ENCODE measurements around the gene BLACAT1. TPM values are rescaled to one million over a fixed set of nuclear protein-coding genes. Genes with fewer than 3 reads are reported as not detected.
A peak's percentile ranks its signal among the peaks of the same experiment; 100 is the strongest.

The BLACAT1 gene
- total and polyA plus RNA-seq, 2 of the 4 experiments (the other 2 are of a cell fraction) = under 0.01 to 0.05 TPM

GRCh38 chr1:205435578-205436573 is 20.0 kb downstream of the BLACAT1 start:
- Histone ChIP-seq H3K18ac (ENCODE audit: low read depth, low read length) (no peak overlapping the region), H2AK5ac (ENCODE audit: low read depth, low read length) (no peak overlapping the region), H2AFZ (replicated peaks; ENCODE audit: low read length, poor library complexity) (peak overlapping the region; percentile 32), H4K5ac (ENCODE audit: low read depth, low read length) (no peak overlapping the region), H3K4me1 (ENCODE audit: control insufficient read depth, insufficient read depth, low read length) (no peaks in the 10 kb centered on the region), H3K9me1 (ENCODE audit: insufficient read depth, low read length) (no peaks in the 10 kb centered on the region), H3K4me2 (ENCODE audit: low read depth, low read length) (no peak overlapping the region), H2BK15ac (ENCODE audit: low read depth, low read length) (no peak overlapping the region), H2BK120ac (ENCODE audit: low read depth, low read length) (no peak overlapping the region), H4K8ac (ENCODE audit: low read depth in 2 of 2, low read length in 2 of 2) (no peak overlapping the region), H3K27ac (ENCODE audit: insufficient read depth, low read length) (no peak overlapping the region), H3K14ac (replicated peaks; ENCODE audit: low read depth, low read length) (no peak overlapping the region), H4K91ac (ENCODE audit: insufficient read depth, low read depth, low read length) (no peak overlapping the region), H3K9ac (ENCODE audit: low read depth, low read length) (no peak overlapping the region), H3K9me3 (ENCODE audit: control insufficient read depth, insufficient read depth, low read length) (no peaks in the 10 kb centered on the region), H3K27me3 (ENCODE audit: control insufficient read depth, insufficient read depth, low read length) (peaks cover 72% of the 10 kb centered on the region), H3K36me3 (ENCODE audit: control insufficient read depth, insufficient read depth, low read length) (no peaks in the 10 kb centered on the region), H3K56ac (ENCODE audit: extremely low read depth, insufficient read depth, low read length) (no peak overlapping the region), H2BK20ac (ENCODE audit: low read depth, low read length) (no peak overlapping the region), H2BK5ac (ENCODE audit: low read depth, low read length, poor library complexity, severe bottlenecking) (no peak overlapping the region), H3K4me3 (ENCODE audit: insufficient read depth, low read depth, low read length) (no peak overlapping the region), H4K20me1 (ENCODE audit: insufficient read depth, low read length) (no peaks in the 10 kb centered on the region), H3K4ac (ENCODE audit: low read depth, low read length) (no peak overlapping the region), H3K23ac (ENCODE audit: low read depth, low read length) (no peak overlapping the region), H3K79me1 (ENCODE audit: low read depth in 1 of 2, low read length in 2 of 2) (no peaks in the 10 kb centered on the region), H2AK9ac (replicated peaks; ENCODE audit: low read depth, low read length, poor library complexity) (no peak overlapping the region)
- ATAC-seq (ENCODE audit: low read depth) (no peak), DNase-seq (no peak)
- 16% methylated on average over 3 of the region's 11 CpGs; no CpG with 5 or more reads in 1 of the 2 experiments for WGBS, 2 experiments (ENCODE audit: extremely low coverage in 2 of 2, insufficient read length in 1 of 2)
- dilution Hi-C loops (cut with HindIII; ENCODE audit: low sequenced_read_pairs, unreplicated experiment) (no loop called here), in situ Hi-C loops (cut with MboI; ENCODE audit: low sequenced_read_pairs) (no loop called here), intact Hi-C loops (cut with micrococcal nuclease) (no loop called here)
- ChIA-PET POLR2A (ENCODE audit: unreplicated experiment) (no interaction called here), CTCF (interaction anchor here (0.5 kb wide), 1 partner anchor 82 kb away, joined by 3 read pairs; no protein-coding TSS in a partner anchor)
- no TSS peak for BruUV-seq (replicated peaks)
- TF ChIP-seq MXI1 (IDR thresholded peaks at IDR 0.05; ENCODE audit: borderline replicate concordance, low read depth, low read length) = no peak
- no peak for TF ChIP-seq FOS (IDR thresholded peaks at IDR 0.05; ENCODE audit: low read depth, low read length)
- no peak for TF ChIP-seq SMC3 (IDR thresholded peaks at IDR 0.05; ENCODE audit: low read depth, low read length)
- TF ChIP-seq ELK1 (IDR thresholded peaks at IDR 0.05; ENCODE audit: borderline replicate concordance, low read depth, low read length) = no peak
- TF ChIP-seq RCOR1 (IDR thresholded peaks at IDR 0.05; ENCODE audit: insufficient replicate concordance, low read length) = no peak
- TF ChIP-seq MAFK (IDR thresholded peaks at IDR 0.05; ENCODE audit: low read depth, low read length) = no peak
- TF ChIP-seq CHD1 (IDR thresholded peaks at IDR 0.05; ENCODE audit: low read depth, low read length) = no peak
- TF ChIP-seq BHLHE40 (IDR thresholded peaks at IDR 0.05; ENCODE audit: low read depth, low read length) = no peak
- no peak for TF ChIP-seq POLR2A (IDR thresholded peaks at IDR 0.05; ENCODE audit: low read depth, low read length)
- TF ChIP-seq CEBPB (IDR thresholded peaks at IDR 0.05; ENCODE audit: low read depth, low read length) = no peak
- TF ChIP-seq CTCF (conservative IDR thresholded peaks at IDR 0.05; ENCODE audit: low read depth, low read length) = no peak
- TF ChIP-seq RFX5 (IDR thresholded peaks at IDR 0.05; ENCODE audit: low read depth, low read length) = no peak
- TF ChIP-seq USF2 (IDR thresholded peaks at IDR 0.05; ENCODE audit: low read depth, low read length) = no peak
- no peak for TF ChIP-seq NFE2L2 (IDR thresholded peaks at IDR 0.05; ENCODE audit: low read depth, low read length)

All from IMR-90 (cell line).